ENCODE results near the gene ANKRD23. TPM values are rescaled to one million over a fixed set of nuclear protein-coding genes. Genes with fewer than 3 reads are reported as not detected.

Gene ANKRD23
- total RNA-seq, 1 donor from 2014 or later = 0.98 TPM

DNA sequence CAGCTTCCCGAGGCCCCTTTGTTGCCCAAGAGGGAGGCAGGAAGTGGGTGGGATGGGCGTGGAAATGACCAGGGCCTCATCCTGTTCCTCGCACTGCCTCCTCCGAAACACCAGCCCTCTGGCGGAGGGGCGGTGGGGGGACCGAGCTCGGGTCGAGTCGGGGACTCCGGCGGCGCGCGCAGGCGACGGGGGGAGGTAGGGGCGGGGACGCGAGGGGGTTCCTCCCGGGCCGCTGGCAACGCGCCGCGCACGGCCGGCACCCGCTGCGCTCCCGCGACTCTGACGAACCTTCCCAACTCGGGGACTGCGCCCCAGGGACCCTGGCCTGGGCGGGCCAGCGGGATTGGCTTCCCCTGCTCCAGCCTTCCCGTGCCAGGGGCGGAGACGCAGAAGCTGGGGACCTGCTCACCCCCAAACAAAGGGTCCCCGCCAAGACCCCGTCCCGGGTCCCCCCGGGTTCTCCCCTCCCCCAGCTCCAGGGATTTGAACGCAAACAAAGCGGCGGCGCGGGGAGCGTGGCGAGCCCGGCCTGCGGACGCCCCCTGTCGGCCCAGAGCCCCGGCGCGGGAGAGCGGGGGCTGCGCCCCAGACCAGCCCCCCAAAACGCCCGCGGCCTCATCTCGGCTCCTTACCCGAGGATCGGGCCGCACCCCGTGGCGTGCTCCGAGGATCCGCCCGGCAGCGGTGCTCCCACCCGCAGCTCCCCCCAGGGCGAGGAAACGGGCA is 24.9 kb upstream of the ANKRD23 start:
- intact Hi-C loops (cut with DNase I) = loop anchor here (2.0 kb wide), 1 partner anchor 38 kb away; no protein-coding TSS in a partner anchor
- H3K4me1 ChIP-seq = peaks cover 56% of the 10 kb centered on the region
- DNase-seq (ENCODE audit: extremely low spot score in 2 of 2) = no peak

DNA sequence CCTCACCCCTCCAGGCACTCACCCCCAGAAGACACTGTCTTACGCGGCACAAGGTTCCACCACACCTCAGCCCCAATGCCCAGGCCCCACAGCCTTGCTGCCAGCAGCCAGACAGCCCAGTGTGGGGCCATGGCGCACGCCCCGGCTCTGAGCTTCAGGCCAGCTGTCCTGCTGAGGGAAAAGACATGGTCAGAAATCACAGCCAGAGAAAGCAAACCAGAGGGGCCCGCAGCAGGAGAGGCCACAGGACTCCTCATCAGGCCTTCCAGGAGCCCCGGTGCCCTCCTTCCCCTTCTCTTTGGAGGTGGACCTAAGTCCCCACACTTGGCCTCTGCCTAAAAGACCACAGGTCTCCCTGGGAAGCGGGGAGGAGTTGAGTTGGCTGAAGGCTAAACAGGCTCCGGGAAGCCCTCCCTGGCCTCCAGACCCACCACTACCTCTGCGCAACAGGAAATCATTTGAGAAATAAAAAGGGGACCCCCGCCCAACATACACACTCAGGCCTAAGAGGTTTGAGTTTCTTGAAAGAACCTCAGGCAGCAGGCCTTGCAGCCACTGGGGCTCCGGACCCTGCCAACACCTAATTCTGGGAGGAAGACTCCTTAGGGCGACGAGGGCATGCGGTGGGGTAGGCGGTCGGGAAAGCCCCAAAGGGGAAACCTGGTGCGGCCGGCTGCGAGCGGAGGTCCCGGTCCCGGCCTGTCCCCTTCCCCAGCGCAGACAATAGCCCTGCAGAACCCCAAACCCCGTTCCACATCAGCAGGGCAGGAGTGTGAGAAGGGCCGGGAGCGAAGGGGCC is 24.1 kb upstream of the ANKRD23 start:
- H3K27me3 ChIP-seq = no peaks in the 10 kb centered on the region
- no peaks in the 10 kb centered on the region for H3K9me3 ChIP-seq
- peaks cover 49% of the 10 kb centered on the region for H3K4me1 ChIP-seq
- no peak for DNase-seq (ENCODE audit: extremely low spot score in 2 of 2)
- H3K27ac ChIP-seq = peak overlapping the region; percentile 98
- peak overlapping the region; percentile 78 to 100 for H3K4me3 ChIP-seq
- TF ChIP-seq POLR2AphosphoS5 (IDR thresholded peaks at IDR 0.05; ENCODE audit: insufficient read depth in 1 of 2, low read depth in 1 of 2) (no peak), POLR2A (IDR thresholded peaks at IDR 0.05) (no peak)
- TF ChIP-seq, protein P1, sequence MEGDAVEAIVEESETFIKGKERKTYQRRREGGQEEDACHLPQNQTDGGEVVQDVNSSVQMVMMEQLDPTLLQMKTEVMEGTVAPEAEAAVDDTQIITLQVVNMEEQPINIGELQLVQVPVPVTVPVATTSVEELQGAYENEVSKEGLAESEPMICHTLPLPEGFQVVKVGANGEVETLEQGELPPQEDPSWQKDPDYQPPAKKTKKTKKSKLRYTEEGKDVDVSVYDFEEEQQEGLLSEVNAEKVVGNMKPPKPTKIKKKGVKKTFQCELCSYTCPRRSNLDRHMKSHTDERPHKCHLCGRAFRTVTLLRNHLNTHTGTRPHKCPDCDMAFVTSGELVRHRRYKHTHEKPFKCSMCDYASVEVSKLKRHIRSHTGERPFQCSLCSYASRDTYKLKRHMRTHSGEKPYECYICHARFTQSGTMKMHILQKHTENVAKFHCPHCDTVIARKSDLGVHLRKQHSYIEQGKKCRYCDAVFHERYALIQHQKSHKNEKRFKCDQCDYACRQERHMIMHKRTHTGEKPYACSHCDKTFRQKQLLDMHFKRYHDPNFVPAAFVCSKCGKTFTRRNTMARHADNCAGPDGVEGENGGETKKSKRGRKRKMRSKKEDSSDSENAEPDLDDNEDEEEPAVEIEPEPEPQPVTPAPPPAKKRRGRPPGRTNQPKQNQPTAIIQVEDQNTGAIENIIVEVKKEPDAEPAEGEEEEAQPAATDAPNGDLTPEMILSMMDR (IDR thresholded peaks at IDR 0.05) = no peak
- intact Hi-C loops (cut with DNase I) = loop anchor here (2.0 kb wide), 1 partner anchor 39 kb away; no protein-coding TSS in a partner anchor
- H3K36me3 ChIP-seq = peaks cover 0 to 35% of the 10 kb centered on the region in 2 donors

More for the DNA sequence above, 24.9 kb upstream of the ANKRD23 start:
- Histone ChIP-seq H3K27me3 (no peaks in the 10 kb centered on the region), H3K9me3 (no peaks in the 10 kb centered on the region), H3K36me3 (peaks cover 0 to 27% of the 10 kb centered on the region in 2 donors), H3K4me3 (peak overlapping the region; percentile 78 to 100), H3K27ac (peak overlapping the region; percentile 98)
- TF ChIP-seq, protein P1 (IDR thresholded peaks at IDR 0.05) = peak in 2 of 3 experiments; percentile 11 to 45
- TF ChIP-seq POLR2AphosphoS5 (IDR thresholded peaks at IDR 0.05; ENCODE audit: insufficient read depth in 1 of 2, low read depth in 1 of 2) = peak in 1 of 2 donors; percentile 66
- TF ChIP-seq POLR2A (IDR thresholded peaks at IDR 0.05) = peak in 1 of 2 donors; percentile 12

DNA sequence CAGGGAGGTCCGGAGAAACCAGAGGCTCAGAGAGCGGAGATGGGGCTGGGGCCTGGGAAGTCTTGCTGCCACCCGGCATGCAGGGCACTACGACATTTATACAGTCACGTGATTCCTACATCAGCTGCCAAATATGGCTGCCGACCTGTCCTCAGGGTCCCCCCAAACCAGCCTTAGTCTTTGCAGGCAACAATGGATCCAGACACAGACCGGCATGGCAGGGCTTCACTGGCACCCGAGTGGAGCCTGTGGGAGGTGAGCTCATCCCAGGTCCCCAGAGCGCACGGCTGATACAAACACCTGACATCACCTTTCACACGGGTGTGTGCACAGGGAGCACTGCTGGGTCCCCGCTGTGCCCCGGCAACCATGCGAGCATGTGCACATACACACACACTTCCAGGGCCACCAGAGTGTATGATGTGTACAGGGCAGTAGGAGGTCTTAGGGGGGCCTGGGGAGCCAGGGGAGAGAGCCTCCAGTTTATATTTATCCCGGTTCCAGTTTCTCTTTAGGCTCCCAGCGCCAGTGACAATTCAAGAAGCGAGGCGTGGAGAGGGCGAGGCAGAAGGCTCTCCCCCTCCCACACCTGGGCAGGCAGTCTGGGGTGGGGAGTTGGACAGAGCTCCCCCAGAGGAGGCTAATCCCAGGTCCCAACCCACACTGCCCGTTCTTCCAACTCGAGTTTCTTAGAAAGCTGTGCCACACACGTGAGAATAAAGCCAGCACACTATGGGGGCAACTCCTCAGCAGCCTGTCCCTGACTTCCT is 23.4 kb upstream of the ANKRD23 start:
- no peak for DNase-seq (ENCODE audit: extremely low spot score in 2 of 2)
- intact Hi-C loops (cut with DNase I) = no loop called here
- H3K36me3 ChIP-seq = peaks cover 0 to 41% of the 10 kb centered on the region in 2 donors
- H3K9me3 ChIP-seq = no peaks in the 10 kb centered on the region
- no peaks in the 10 kb centered on the region for H3K27me3 ChIP-seq
- H3K4me3 ChIP-seq = peak overlapping the region; percentile 78 to 100
- TF ChIP-seq POLR2A (IDR thresholded peaks at IDR 0.05) (no peak), POLR2AphosphoS5 (IDR thresholded peaks at IDR 0.05; ENCODE audit: insufficient read depth in 1 of 2, low read depth in 1 of 2) (no peak)
- TF ChIP-seq, protein P1 (IDR thresholded peaks at IDR 0.05) = no peak
- peaks cover 44% of the 10 kb centered on the region for H3K4me1 ChIP-seq
- peak overlapping the region; percentile 98 for H3K27ac ChIP-seq

DNA sequence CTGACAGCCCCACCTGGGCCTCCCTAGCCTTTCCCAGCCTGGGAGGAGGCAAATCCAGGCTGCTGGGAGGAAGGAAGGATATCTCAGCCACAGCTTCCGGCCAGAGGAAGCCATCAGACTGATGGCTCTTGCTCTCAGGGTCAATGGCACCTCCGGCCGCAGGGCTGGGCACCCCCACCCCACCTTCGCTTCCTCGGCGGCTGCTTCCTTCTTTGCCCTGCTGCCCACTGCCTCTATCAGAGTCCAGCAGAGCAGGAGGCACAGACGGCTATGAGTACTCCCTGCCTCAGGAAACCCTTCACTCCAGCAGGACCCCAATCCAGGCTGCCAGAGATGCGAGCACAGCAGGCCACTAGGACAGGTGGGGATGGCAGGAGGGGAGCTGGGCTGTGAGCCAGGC is 22.8 kb upstream of the ANKRD23 start:
- Histone ChIP-seq H3K27me3 (no peaks in the 10 kb centered on the region), H3K9me3 (no peaks in the 10 kb centered on the region), H3K4me1 (peaks cover 44% of the 10 kb centered on the region), H3K27ac (peak overlapping the region; percentile 98), H3K36me3 (peaks cover 0 to 47% of the 10 kb centered on the region in 2 donors), H3K4me3 (peak overlapping the region in 1 of 2 donors; percentile 100)
- intact Hi-C loops (cut with DNase I) = no loop called here
- DNase-seq (ENCODE audit: extremely low spot score in 2 of 2) = no peak
- TF ChIP-seq POLR2AphosphoS5 (IDR thresholded peaks at IDR 0.05; ENCODE audit: insufficient read depth in 1 of 2, low read depth in 1 of 2) = no peak
- no peak for TF ChIP-seq POLR2A (IDR thresholded peaks at IDR 0.05)
- TF ChIP-seq, protein P1 (IDR thresholded peaks at IDR 0.05) = no peak

All from vagina (tissue), 2 donors.